H1 (cell line): ENCODE data around the gene UBTD1. TPM values are rescaled to one million over a fixed set of nuclear protein-coding genes. Genes with fewer than 3 reads are reported as not detected.

ENCODE experiments used
- CTCF ChIA-PET: fragments of 300-600 bp; sonication (Branson Sonifier 250); formaldehyde crosslinking; loops from one replicate; lab custom pipeline; 2021; ENCODE audit not compliant: partially characterized antibody; lab: Charles Lee
- POLR2A ChIA-PET: fragments of 300-600 bp; sonication (Branson Sonifier 250); formaldehyde crosslinking; loops from one replicate; lab custom pipeline; 2021; ENCODE audit warnings: inconsistent platforms; ENCODE audit not compliant: partially characterized antibody; lab: Charles Lee
- DNase-seq, 2 experiments: peaks; one replicate each; pipeline versions ENCODE4 v3.0.0 to v3.0.0-alpha.2; 2010 to 2022; ENCODE audit warnings: low spot score in 2 of 2, low read depth in 1 of 2, mixed read lengths in 1 of 2
- FAIRE-seq: peaks from 2 replicates; lab custom pipeline; 2011; peaks lifted over from hg19 to GRCh38; lab: Jason Lieb, UNC
- H2AFZ ChIP-seq: 2 replicates; pipeline ENCODE4 v1.8.1; 2012; ENCODE audit warnings: low read length, inconsistent platforms
- H2AK5ac ChIP-seq: 2 replicates; pipeline ENCODE4 v1.6.1; 2013; ENCODE audit warnings: low read depth, low read length
- H2BK120ac ChIP-seq: replicated peaks from 2 replicates; pipeline ENCODE3; 2013; ENCODE audit warnings: low read depth, low read length, inconsistent platforms
- H2BK12ac ChIP-seq: 2 replicates; pipeline ENCODE4 v1.6.1; 2013; ENCODE audit warnings: low read depth, low read length
- H2BK15ac ChIP-seq: 2 replicates; pipeline ENCODE4 v1.6.1; 2013; ENCODE audit warnings: low read length
- H2BK20ac ChIP-seq: 2 replicates; pipeline ENCODE4 v1.6.1; 2013; ENCODE audit warnings: low read length
- H2BK5ac ChIP-seq: 2 replicates; pipeline ENCODE4 v1.6.1; 2013; ENCODE audit warnings: low read depth, low read length
- H3K14ac ChIP-seq: 2 replicates; pipeline ENCODE4 v1.6.1; 2013; ENCODE audit warnings: inconsistent platforms; ENCODE audit not compliant: insufficient read length
- H3K18ac ChIP-seq: 2 replicates; pipeline ENCODE4 v1.6.1; 2013; ENCODE audit warnings: low read length; ENCODE audit errors: extremely low read depth
- H3K23ac ChIP-seq: 2 replicates; pipeline ENCODE4 v1.6.1; 2013; ENCODE audit warnings: inconsistent platforms; ENCODE audit not compliant: insufficient read length
- H3K23me2 ChIP-seq: 2 replicates; pipeline ENCODE4 v1.6.1; 2013; ENCODE audit warnings: low read depth, low read length
- H3K27ac ChIP-seq: 2 replicates; pipeline ENCODE4 v1.6.1; 2011; ENCODE audit warnings: low read depth, low read length, inconsistent platforms
- H3K27me3 ChIP-seq, 4 experiments: replicated peaks in 1 of 4; 1 replicate in 1 of 4; 2 replicates in 3 of 4; pipeline versions ENCODE4 v1.6.1 to v1.8.1; 2011 to 2013; ENCODE audit warnings: low read length in 3 of 4, mild to moderate bottlenecking in 3 of 4, inconsistent platforms in 2 of 4, mixed read lengths in 2 of 4, moderate library complexity in 1 of 4; ENCODE audit not compliant: control insufficient read depth in 3 of 4, insufficient read depth in 3 of 4; ENCODE audit errors: extremely low read depth in 1 of 4
- H3K36me3 ChIP-seq, 4 experiments: 2 replicates each; pipeline versions ENCODE4 v1.6.1 to v1.8.1; 2011 to 2013; ENCODE audit warnings: mild to moderate bottlenecking in 4 of 4, low read length in 3 of 4, moderate library complexity in 2 of 4, control low read depth in 1 of 4, inconsistent platforms in 1 of 4; ENCODE audit not compliant: insufficient read depth in 4 of 4, control insufficient read depth in 2 of 4
- H3K4ac ChIP-seq: replicated peaks from 2 replicates; pipeline ENCODE3; 2013; ENCODE audit warnings: low read length, low read depth, mixed read lengths, inconsistent platforms; ENCODE audit not compliant: insufficient read length
- H3K4me1 ChIP-seq, 4 experiments: replicated peaks in 1 of 4; 1 replicate in 1 of 4; 2 replicates in 3 of 4; pipeline versions ENCODE4 v1.6.1 to v1.8.1; 2011 to 2013; ENCODE audit warnings: low read length in 3 of 4, inconsistent platforms in 2 of 4, mixed read lengths in 1 of 4; ENCODE audit not compliant: insufficient read depth in 4 of 4, control insufficient read depth in 3 of 4
- H3K4me2 ChIP-seq, 2 experiments: 2 replicates each; pipeline versions ENCODE4 v1.6.1 to v1.8.1; 2011 to 2013; ENCODE audit warnings: low read depth in 2 of 2, low read length in 2 of 2, control low read depth in 1 of 2, inconsistent platforms in 1 of 2, mild to moderate bottlenecking in 1 of 2; ENCODE audit not compliant: insufficient read depth in 1 of 2
- H3K4me3 ChIP-seq, 4 experiments: fragments of 200-600, 300-600 bp in 1 of 4; sonication (generic), shearing (Covaris generic), sonication (Bioruptor Twin) in 1 of 4; 2 replicates each; pipeline versions ENCODE4 v1.5.1 to v1.8.1; 2011 to 2016; ENCODE audit warnings: low read length in 4 of 4, low read depth in 3 of 4, control low read depth in 2 of 4, inconsistent platforms in 2 of 4, mild to moderate bottlenecking in 2 of 4, mixed read lengths in 1 of 4, moderate library complexity in 1 of 4; ENCODE audit not compliant: insufficient read depth in 2 of 4; ENCODE audit errors: extremely low read depth in 1 of 4
- H3K56ac ChIP-seq: replicated peaks from 2 replicates; pipeline ENCODE3; 2013; ENCODE audit warnings: low read depth, mild to moderate bottlenecking, mixed read lengths, low read length, inconsistent platforms; ENCODE audit not compliant: insufficient read length
- H3K79me1 ChIP-seq: 2 replicates; pipeline ENCODE4 v1.6.1; 2013; ENCODE audit warnings: low read depth, low read length, control low read depth
- H3K79me2 ChIP-seq, 2 experiments: 2 replicates each; pipeline versions ENCODE4 v1.6.1 to v1.8.1; 2012 to 2013; ENCODE audit warnings: low read length in 2 of 2, mild to moderate bottlenecking in 2 of 2, inconsistent platforms in 1 of 2; ENCODE audit not compliant: insufficient read depth in 2 of 2, control insufficient read depth in 1 of 2
- H3K9ac ChIP-seq, 4 experiments: replicated peaks in 1 of 4; 1 replicate in 1 of 4; 2 replicates in 3 of 4; pipeline versions ENCODE4 v1.6.1 to v1.8.1; 2011 to 2013; ENCODE audit warnings: low read depth in 3 of 4, low read length in 3 of 4, control low read depth in 2 of 4, mild to moderate bottlenecking in 2 of 4, moderate library complexity in 2 of 4, inconsistent platforms in 1 of 4; ENCODE audit errors: extremely low read depth in 1 of 4
- H3K9me3 ChIP-seq, 2 experiments: 2 replicates each; pipeline versions ENCODE4 v1.6.1 to v1.8.1; 2012 to 2013; ENCODE audit warnings: mild to moderate bottlenecking in 2 of 2, moderate library complexity in 2 of 2, control low read depth in 1 of 2, inconsistent platforms in 1 of 2, low read depth in 1 of 2, low read length in 1 of 2, mixed read lengths in 1 of 2; ENCODE audit not compliant: insufficient read depth in 2 of 2
- H4K20me1 ChIP-seq, 2 experiments: replicated peaks in 1 of 2; 2 replicates each; pipeline versions ENCODE3 to v1.8.1; 2011 to 2013; ENCODE audit warnings: inconsistent platforms in 2 of 2, low read length in 2 of 2, mild to moderate bottlenecking in 1 of 2; ENCODE audit not compliant: insufficient read depth in 2 of 2, control insufficient read depth in 1 of 2
- H4K5ac ChIP-seq: 2 replicates; pipeline ENCODE4 v1.6.1; 2013; ENCODE audit warnings: low read length, low read depth, mixed read lengths, inconsistent platforms; ENCODE audit not compliant: insufficient read length
- H4K8ac ChIP-seq: 2 replicates; pipeline ENCODE4 v1.8.0; 2013; ENCODE audit warnings: mild to moderate bottlenecking, moderate library complexity, low read length, inconsistent platforms; ENCODE audit not compliant: insufficient read depth; ENCODE audit errors: extremely low read depth
- H4K91ac ChIP-seq: replicated peaks from 2 replicates; pipeline ENCODE3; 2013; ENCODE audit warnings: low read length, mixed read lengths, inconsistent platforms; ENCODE audit not compliant: insufficient read length
- BACH1 ChIP-seq: IDR thresholded peaks from 2 replicates; pipeline ENCODE4 v1.6.1; 2012; ENCODE audit warnings: low read length, improper control_type of control experiment
- CBX5 ChIP-seq: fragments of 300-800, 300-1000 bp; sonication (generic); IDR thresholded peaks from 2 replicates; pipeline ENCODE4 v1.7.1; 2016; ENCODE audit warnings: antibody characterized with exemption, low read length, low read depth
- CHD1 ChIP-seq: IDR thresholded peaks from 2 replicates; pipeline ENCODE4 v1.6.1; 2012; ENCODE audit warnings: low read depth, low read length, improper control_type of control experiment
- FOSL1 ChIP-seq: IDR thresholded peaks from 2 replicates; pipeline ENCODE4 v1.6.1; 2011; ENCODE audit warnings: mild to moderate bottlenecking, low read depth, low read length, moderate library complexity; ENCODE audit not compliant: insufficient read depth
- JUN ChIP-seq: IDR thresholded peaks from 2 replicates; pipeline ENCODE4 v1.6.1; 2011; ENCODE audit warnings: low read depth, mild to moderate bottlenecking, improper control_type of control experiment, low read length
- PHF8 ChIP-seq: fragments of 200-600 bp; sonication (generic); conservative IDR thresholded peaks from 2 replicates; pipeline ENCODE4 v1.7.1; 2012; ENCODE audit warnings: low read depth, mild to moderate bottlenecking, inconsistent platforms, low read length, moderate library complexity
- RXRA ChIP-seq: IDR thresholded peaks from 2 replicates; pipeline ENCODE4 v1.6.1; 2011; ENCODE audit warnings: low read depth, mild to moderate bottlenecking, low read length, moderate library complexity; ENCODE audit not compliant: insufficient read depth
- SIRT6 ChIP-seq: IDR thresholded peaks from one replicate; pipeline ENCODE4 v1.7.1; 2012; ENCODE audit warnings: low read length, inconsistent platforms
- SP1 ChIP-seq: IDR thresholded peaks from 2 replicates; pipeline ENCODE4 v1.6.1; 2011; ENCODE audit warnings: low read depth, low read length
- SRF ChIP-seq: IDR thresholded peaks from 2 replicates; pipeline ENCODE4 v1.6.1; 2011; ENCODE audit warnings: mild to moderate bottlenecking, low read depth, low read length, moderate library complexity
- TBP ChIP-seq: IDR thresholded peaks from 2 replicates; pipeline ENCODE4 v1.6.1; 2011; ENCODE audit warnings: low read depth, low read length, improper control_type of control experiment
- TCF12 ChIP-seq: IDR thresholded peaks from 2 replicates; pipeline ENCODE4 v1.6.1; 2011; ENCODE audit warnings: low read depth, mild to moderate bottlenecking, low read length
- WGBS, 2 experiments: shearing (Covaris generic) in 1 of 2; methylation state at CpG; one replicate each; pipeline versions ENCODE4 v1.1.6 to v1.1.7; 2013 to 2015; ENCODE audit warnings: low lambda C conversion rate in 2 of 2, mixed read lengths in 2 of 2, inconsistent platforms in 1 of 2, low coverage in 1 of 2, missing lambda C conversion rate in 1 of 2; ENCODE audit not compliant: insufficient replicate concordance in 2 of 2, insufficient coverage in 1 of 2, insufficient read length in 1 of 2; ENCODE audit errors: extremely low coverage in 1 of 2, missing lambda C conversion rate in 1 of 2; 5-methylcytosine and 5-hydroxymethylcytosine counted together
- polyA plus RNA-seq, 7 experiments: library from polyadenylated mRNA; depleted of rRNA in 3 of 7; stranded (reverse) in 5 of 7; unstranded in 2 of 7; fragments of >200 nt in 5 of 7; fragments of 200-250 nt in 2 of 7; gene quantifications; 1 replicate in 5 of 7; 2 replicates in 1 of 7; 4 replicates in 1 of 7; pipeline versions ENCODE4 v1.2.1 to v1.2.3, GENCODE V29; 2011 to 2013; ENCODE audit warnings: missing spikeins in 2 of 7, mixed read lengths in 2 of 7
- total RNA-seq: library from RNA; stranded (reverse); fragmentation: NEBNext Ultra II Directional; extraction: Animal tissue kit (Norgen Biotek cat#: 25700); gene quantifications from 2 replicates; pipeline ENCODE4 v1.2.1, GENCODE V29; 2021

Gene UBTD1
- total and polyA plus RNA-seq, 2 of the 8 experiments (the other 6 are each of a cell fraction or from before 2014, with no cell fraction given) = 22.3 to 36.2 TPM

GRCh38 chr10:97598407-97599271 is 99.9 kb downstream of the UBTD1 start:
- POLR2A ChIA-PET = interaction anchor here (0.9 to 1.1 kb wide), 3 partner anchors 11 to 137 kb away, joined by 3 read pairs; no protein-coding TSS in a partner anchor
- Histone ChIP-seq H2BK20ac (no peak overlapping the region), H4K20me1 (no peaks in the 10 kb centered on the region), H3K14ac (no peak overlapping the region), H3K79me2 (no peaks in the 10 kb centered on the region), H4K5ac (no peak overlapping the region), H2AK5ac (no peak overlapping the region), H2AFZ (no peak overlapping the region), H3K23me2 (no peaks in the 10 kb centered on the region), H2BK15ac (no peak overlapping the region), H3K4me1 (peaks cover 0 to 2% (median under 1%) of the 10 kb centered on the region in 4 experiments; a peak in 1 of 7 replicates), H3K9me3 (no peaks in the 10 kb centered on the region), H3K36me3 (no peaks in the 10 kb centered on the region), H3K79me1 (no peaks in the 10 kb centered on the region), H3K27ac (no peak overlapping the region), H3K56ac (no peak overlapping the region), H4K91ac (no peak overlapping the region), H3K18ac (no peak overlapping the region), H2BK12ac (0 out of 2 replicates have a peak overlapping the region, but pooled peaks have one; percentile 39), H3K4me2 (no peak overlapping the region), H3K27me3 (no peaks in the 10 kb centered on the region), H2BK5ac (peak overlapping the region; percentile 24; the same call in 1 of the 2 replicates), H2BK120ac (no peak overlapping the region), H3K23ac (no peak overlapping the region), H3K4ac (no peak overlapping the region), H3K9ac (no peak overlapping the region), H4K8ac (no peak overlapping the region), H3K4me3 (no peak overlapping the region)
- CTCF ChIA-PET = interaction anchor here (0.8 to 4.3 kb wide), 11 partner anchors 9 to 134 kb away, joined by 3 to 24 read pairs (median 4); partner anchors contain the start of genes ANKRD2, C10orf62 and HOGA1
- WGBS, 2 experiments = 92% methylated on average over 19 of the region's 19 CpGs; no CpG with 5 or more reads in 1 of the 2 experiments
- FAIRE-seq = no peak
- no peak for DNase-seq
- no peak for TF ChIP-seq SP1
- TF ChIP-seq JUN = no peak
- no peak for TF ChIP-seq TCF12
- TF ChIP-seq RXRA = no peak
- no peak for TF ChIP-seq SIRT6
- TF ChIP-seq CBX5 = no peak
- TF ChIP-seq BACH1 = no peak
- TF ChIP-seq TBP = no peak
- no peak for TF ChIP-seq PHF8
- no peak for TF ChIP-seq CHD1
- TF ChIP-seq SRF = no peak
- no peak for TF ChIP-seq FOSL1
